SK-N-SH (cell line): ENCODE results near the gene TFRC. TPM values are rescaled to one million over a fixed set of nuclear protein-coding genes. Genes with fewer than 3 reads are reported as not detected.

Experiments
- CTCF ChIA-PET: fragments of 300-600, 350-600 bp; formaldehyde crosslinking; extraction: SDS; loops from one replicate; lab custom pipeline; 2021; lab: Yijun Ruan, JAX
- POLR2A ChIA-PET: fragments of 350-600 bp; sonication (Branson Sonifier 250); formaldehyde crosslinking; extraction: SDS; loops from one replicate; lab custom pipeline; 2020; ENCODE audit warnings: antibody characterized with exemption, inconsistent platforms; lab: Yijun Ruan, JAX
- DNase-seq: peaks from one replicate; pipeline ENCODE4 v3.0.0; 2012
- H2AFZ ChIP-seq: fragments of 200-600 bp; sonication (generic); 2 replicates; pipeline ENCODE4 v1.8.1; 2016; ENCODE audit warnings: antibody characterized with exemption, mild to moderate bottlenecking, low read depth
- H3F3A ChIP-seq: fragments of 200-600 bp; sonication (generic); replicated peaks from 2 replicates; pipeline ENCODE3; 2016; ENCODE audit warnings: antibody characterized with exemption, mild to moderate bottlenecking; ENCODE audit not compliant: insufficient read depth
- H3K27ac ChIP-seq, 2 experiments: fragments of 200-500 bp in 1 of 2; fragments of 200-600 bp in 1 of 2; sonication (Bioruptor generic) in 1 of 2; sonication (generic), shearing (Covaris generic) in 1 of 2; 2 replicates each; pipeline versions ENCODE4 v1.5.1 to v1.6.1; 2014 to 2016; ENCODE audit warnings: low read depth in 2 of 2, inconsistent platforms in 1 of 2, low read length in 1 of 2, mild to moderate bottlenecking in 1 of 2, mixed read lengths in 1 of 2
- H3K27me3 ChIP-seq: fragments of 200-600 bp; sonication (generic), shearing (Covaris generic); 2 replicates; pipeline ENCODE4 v1.6.1; 2016; ENCODE audit warnings: mixed run types; ENCODE audit not compliant: insufficient read depth
- H3K36me3 ChIP-seq, 2 experiments: fragments of 200-500 bp in 1 of 2; fragments of 200-600 bp in 1 of 2; sonication (Bioruptor generic) in 1 of 2; sonication (generic) in 1 of 2; replicated peaks in 1 of 2; 2 replicates each; pipeline versions ENCODE3 to v1.5.1; 2014 to 2016; ENCODE audit warnings: low read length in 1 of 2, mild to moderate bottlenecking in 1 of 2; ENCODE audit not compliant: insufficient read depth in 2 of 2, control insufficient read depth in 1 of 2
- H3K4me1 ChIP-seq, 2 experiments: fragments of 200-500 bp in 1 of 2; fragments of 200-600 bp in 1 of 2; sonication (Bioruptor generic) in 1 of 2; sonication (generic), shearing (Covaris generic) in 1 of 2; 2 replicates each; pipeline versions ENCODE4 v1.5.1 to v1.6.1; 2014 to 2016; ENCODE audit warnings: low read depth in 1 of 2, low read length in 1 of 2, mixed run types in 1 of 2; ENCODE audit not compliant: insufficient read depth in 2 of 2, control insufficient read depth in 1 of 2
- H3K4me2 ChIP-seq: fragments of 200-600 bp; sonication (generic), shearing (Covaris generic); 2 replicates; pipeline ENCODE4 v1.6.1; 2017; ENCODE audit warnings: mixed run types
- H3K4me3 ChIP-seq, 2 experiments: fragments of 200-500 bp in 1 of 2; fragments of 200-600 bp in 1 of 2; sonication (Bioruptor generic) in 1 of 2; sonication (generic), shearing (Covaris generic) in 1 of 2; 2 replicates each; pipeline versions ENCODE4 v1.5.1 to v1.8.1; 2014 to 2016; ENCODE audit warnings: low read depth in 2 of 2, inconsistent platforms in 1 of 2, low read length in 1 of 2, mild to moderate bottlenecking in 1 of 2, mixed read lengths in 1 of 2, moderate library complexity in 1 of 2
- H3K79me2 ChIP-seq: fragments of 200-600 bp; sonication (generic); 2 replicates; pipeline ENCODE4 v1.8.1; 2017; ENCODE audit warnings: mild to moderate bottlenecking; ENCODE audit not compliant: insufficient read depth
- H3K9ac ChIP-seq: fragments of 200-600 bp; sonication (generic); 2 replicates; pipeline ENCODE4 v1.6.1; 2017; ENCODE audit warnings: mixed run types
- H3K9me2 ChIP-seq: fragments of 200-600 bp; sonication (generic); 2 replicates; pipeline ENCODE4 v1.6.1; 2017; ENCODE audit warnings: mixed run types
- H3K9me3 ChIP-seq: fragments of 200-600 bp; sonication (generic); 2 replicates; pipeline ENCODE4 v1.6.1; 2017; ENCODE audit warnings: mixed run types, mild to moderate bottlenecking, moderate library complexity
- H4K20me1 ChIP-seq: fragments of 200-600 bp; sonication (generic); 2 replicates; pipeline ENCODE4 v1.6.1; 2017; ENCODE audit warnings: mild to moderate bottlenecking, mixed run types; ENCODE audit not compliant: insufficient read depth
- CHD2 ChIP-seq: fragments of 150-350 bp; IDR thresholded peaks from 2 replicates; pipeline ENCODE4 v1.6.1; 2018; ENCODE audit warnings: low read length; ENCODE audit not compliant: partially characterized antibody
- FOSL2 ChIP-seq: IDR thresholded peaks from 2 replicates; pipeline ENCODE4 v1.4.0; 2012; ENCODE audit warnings: low read depth, mild to moderate bottlenecking, moderate library complexity, borderline replicate concordance
- GATA2 ChIP-seq: sonication (generic); formaldehyde crosslinking; IDR thresholded peaks from 2 replicates; pipeline ENCODE4 v1.5.0; 2020; ENCODE audit warnings: mild to moderate bottlenecking, missing genetic modification reagents
- MEF2A ChIP-seq: IDR thresholded peaks from 2 replicates; pipeline ENCODE4 v1.4.0; 2012; ENCODE audit warnings: low read depth, borderline replicate concordance
- MXI1 ChIP-seq: IDR thresholded peaks from 2 replicates; pipeline ENCODE4 v1.6.1; 2012; ENCODE audit warnings: mild to moderate bottlenecking, low read depth, low read length, improper control_type of control experiment
- POLR2AphosphoS5 ChIP-seq: IDR thresholded peaks from 2 replicates; pipeline ENCODE4 v1.6.1; 2012; ENCODE audit warnings: low read depth, low read length
- RAD21 ChIP-seq: IDR thresholded peaks from 2 replicates; pipeline ENCODE4 v1.6.1; 2012; ENCODE audit warnings: mild to moderate bottlenecking, low read length
- TCF12 ChIP-seq: IDR thresholded peaks from 2 replicates; pipeline ENCODE4 v1.4.0; 2012
- TEAD4 ChIP-seq: IDR thresholded peaks from 2 replicates; pipeline ENCODE4 v1.4.0; 2012; ENCODE audit warnings: mild to moderate bottlenecking, borderline replicate concordance; ENCODE audit not compliant: insufficient read depth
- WGBS: methylation state at CpG from one replicate; pipeline ENCODE4 v1.1.6; 2017; ENCODE audit warnings: low lambda C conversion rate; 5-methylcytosine and 5-hydroxymethylcytosine counted together
- polyA plus RNA-seq, 3 experiments: library from polyadenylated mRNA; depleted of rRNA; stranded (reverse); fragments of >200 nt; gene quantifications; 2 replicates each; pipeline ENCODE4 v1.2.3, GENCODE V29; 2012
- TF ChIP-seq, protein P1 (sequence below): IDR thresholded peaks from 2 replicates; pipeline ENCODE4 v1.4.0; 2012; ENCODE audit warnings: low read depth, borderline replicate concordance
- TF ChIP-seq, protein P2 (sequence below): fragments of 200-600 bp; sonication (generic); IDR thresholded peaks from 2 replicates; pipeline ENCODE4 v1.6.1; 2017; ENCODE audit warnings: antibody characterized with exemption, mild to moderate bottlenecking, moderate library complexity
- TF ChIP-seq, protein P3 (sequence below): IDR thresholded peaks from 2 replicates; pipeline ENCODE4 v1.6.1; 2012; ENCODE audit warnings: mild to moderate bottlenecking, low read depth, low read length, moderate library complexity
- TF ChIP-seq, protein P4 (sequence below): IDR thresholded peaks from 2 replicates; pipeline ENCODE4; 2012

Gene TFRC
- polyA plus RNA-seq, 1 of the 3 experiments (the other 2 are of a cell fraction), result 35.0 TPM

DNA sequence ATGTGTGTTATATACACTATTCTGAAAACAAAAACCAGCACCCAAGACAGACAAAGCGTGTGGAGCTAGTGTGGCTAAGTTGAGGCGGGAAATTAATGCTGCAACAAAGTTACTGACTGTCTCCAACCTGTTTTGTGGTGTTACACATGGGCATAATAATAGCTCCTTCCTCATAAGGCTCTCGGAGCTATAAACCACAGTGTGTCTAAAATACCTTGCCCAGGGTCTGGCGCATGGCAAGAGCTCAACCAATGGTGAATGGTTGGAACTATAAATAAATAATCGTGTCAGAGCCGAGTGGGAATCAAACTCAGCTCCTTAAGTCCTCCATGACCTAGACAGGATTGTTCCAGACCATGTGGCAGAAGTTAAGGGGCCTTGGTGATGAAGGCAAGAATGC is 35.9 kb upstream of the TFRC start:
- no peaks in the 10 kb centered on the region for H3K9me3 ChIP-seq
- H3K4me1 ChIP-seq, result no peaks in the 10 kb centered on the region
- POLR2A ChIA-PET, result interaction anchor here (0.8 kb wide), 1 partner anchor 14 kb away, joined by 3 read pairs; no protein-coding TSS in a partner anchor
- TF ChIP-seq, protein P1, sequence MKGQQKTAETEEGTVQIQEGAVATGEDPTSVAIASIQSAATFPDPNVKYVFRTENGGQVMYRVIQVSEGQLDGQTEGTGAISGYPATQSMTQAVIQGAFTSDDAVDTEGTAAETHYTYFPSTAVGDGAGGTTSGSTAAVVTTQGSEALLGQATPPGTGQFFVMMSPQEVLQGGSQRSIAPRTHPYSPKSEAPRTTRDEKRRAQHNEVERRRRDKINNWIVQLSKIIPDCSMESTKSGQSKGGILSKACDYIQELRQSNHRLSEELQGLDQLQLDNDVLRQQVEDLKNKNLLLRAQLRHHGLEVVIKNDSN, result no peak
- no peak for TF ChIP-seq RAD21
- TF ChIP-seq, all 33 proteins: peak for 0
- CTCF ChIA-PET, result interaction anchor here (1.0 to 1.5 kb wide), 3 partner anchors 9 to 26 kb away, joined by 4 to 5 read pairs (median 4); no protein-coding TSS in a partner anchor
- Histone ChIP-seq H4K20me1 (no peaks in the 10 kb centered on the region), H3K36me3 (no peaks in the 10 kb centered on the region), H2AFZ (no peak overlapping the region), H3F3A (no peaks in the 10 kb centered on the region), H3K27ac (no peak overlapping the region), H3K79me2 (no peaks in the 10 kb centered on the region), H3K4me3 (no peak overlapping the region), H3K27me3 (no peaks in the 10 kb centered on the region; the same call in 1 of the 2 replicates), H3K9me2 (no peaks in the 10 kb centered on the region), H3K9ac (no peak overlapping the region), H3K4me2 (no peak overlapping the region)
- 74% methylated on average over 6 of the region's 6 CpGs for WGBS
- DNase-seq, result no peak

DNA sequence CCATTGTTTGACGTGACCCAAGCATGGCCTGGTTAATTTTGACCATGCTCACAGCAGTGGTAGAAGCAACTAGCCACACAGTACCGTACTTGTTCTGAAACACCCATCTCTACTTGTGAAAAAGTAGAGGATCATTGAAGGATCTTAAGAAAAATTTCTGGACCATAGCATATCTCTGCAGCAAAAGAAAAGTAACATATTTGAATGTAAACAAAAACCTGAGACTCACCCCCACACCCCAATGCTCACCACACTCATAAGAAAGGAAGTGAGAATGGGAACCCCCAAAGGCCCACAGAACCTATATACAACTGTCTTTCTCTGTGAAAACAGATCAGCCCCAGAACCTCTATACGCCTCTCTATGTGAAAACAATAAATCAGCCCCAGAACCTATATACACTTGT is 33.8 kb upstream of the TFRC start:
- TF ChIP-seq CHD2, result no peak
- TF ChIP-seq, protein P2, sequence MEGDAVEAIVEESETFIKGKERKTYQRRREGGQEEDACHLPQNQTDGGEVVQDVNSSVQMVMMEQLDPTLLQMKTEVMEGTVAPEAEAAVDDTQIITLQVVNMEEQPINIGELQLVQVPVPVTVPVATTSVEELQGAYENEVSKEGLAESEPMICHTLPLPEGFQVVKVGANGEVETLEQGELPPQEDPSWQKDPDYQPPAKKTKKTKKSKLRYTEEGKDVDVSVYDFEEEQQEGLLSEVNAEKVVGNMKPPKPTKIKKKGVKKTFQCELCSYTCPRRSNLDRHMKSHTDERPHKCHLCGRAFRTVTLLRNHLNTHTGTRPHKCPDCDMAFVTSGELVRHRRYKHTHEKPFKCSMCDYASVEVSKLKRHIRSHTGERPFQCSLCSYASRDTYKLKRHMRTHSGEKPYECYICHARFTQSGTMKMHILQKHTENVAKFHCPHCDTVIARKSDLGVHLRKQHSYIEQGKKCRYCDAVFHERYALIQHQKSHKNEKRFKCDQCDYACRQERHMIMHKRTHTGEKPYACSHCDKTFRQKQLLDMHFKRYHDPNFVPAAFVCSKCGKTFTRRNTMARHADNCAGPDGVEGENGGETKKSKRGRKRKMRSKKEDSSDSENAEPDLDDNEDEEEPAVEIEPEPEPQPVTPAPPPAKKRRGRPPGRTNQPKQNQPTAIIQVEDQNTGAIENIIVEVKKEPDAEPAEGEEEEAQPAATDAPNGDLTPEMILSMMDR, result no peak
- DNase-seq, result no peak
- ChIA-PET POLR2A (no interaction called here), CTCF (no interaction called here)
- no peaks in the 10 kb centered on the region for H3K27me3 ChIP-seq
- H3K4me2 ChIP-seq, result no peak overlapping the region
- H2AFZ ChIP-seq, result no peak overlapping the region
- H3K36me3 ChIP-seq, result no peaks in the 10 kb centered on the region
- no peaks in the 10 kb centered on the region for H3K9me3 ChIP-seq
- H3F3A ChIP-seq, result no peaks in the 10 kb centered on the region
- 85% methylated on average over 3 of the region's 3 CpGs for WGBS
- no peaks in the 10 kb centered on the region for H3K4me1 ChIP-seq
- no peaks in the 10 kb centered on the region for H4K20me1 ChIP-seq
- no peak overlapping the region for H3K4me3 ChIP-seq
- H3K79me2 ChIP-seq, result no peaks in the 10 kb centered on the region
- no peaks in the 10 kb centered on the region for H3K9me2 ChIP-seq
- H3K27ac ChIP-seq, result no peak overlapping the region
- no peak overlapping the region for H3K9ac ChIP-seq

DNA sequence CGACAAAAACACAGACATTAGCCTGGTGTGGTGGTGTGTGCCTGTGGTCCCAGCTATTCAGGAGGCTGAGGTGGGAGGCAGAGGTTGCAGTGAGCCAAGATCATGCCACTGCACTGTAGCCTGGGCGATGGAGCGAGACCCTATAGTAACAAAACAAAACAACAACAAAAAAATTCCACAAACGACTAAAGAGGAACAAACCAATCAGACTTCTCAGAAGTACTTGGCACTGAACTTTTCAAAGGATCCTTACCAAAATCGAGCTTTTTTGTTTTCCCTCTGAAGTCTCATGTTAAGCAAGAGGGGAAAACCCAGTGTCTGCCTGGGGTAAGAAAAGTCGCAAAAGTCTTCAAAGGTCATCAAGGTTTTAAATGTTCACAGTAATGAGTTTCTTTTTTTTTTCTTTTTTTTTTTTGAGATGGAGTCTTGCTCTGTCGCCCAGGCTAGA is 30.1 kb upstream of the TFRC start:
- Histone ChIP-seq H3K9ac (no peak overlapping the region), H4K20me1 (no peaks in the 10 kb centered on the region), H3K4me1 (no peaks in the 10 kb centered on the region), H3K4me2 (no peak overlapping the region), H3K79me2 (no peaks in the 10 kb centered on the region), H3K27ac (no peak overlapping the region), H3K27me3 (no peaks in the 10 kb centered on the region), H2AFZ (no peak overlapping the region), H3F3A (no peaks in the 10 kb centered on the region), H3K36me3 (no peaks in the 10 kb centered on the region), H3K4me3 (no peak overlapping the region), H3K9me3 (no peaks in the 10 kb centered on the region), H3K9me2 (no peaks in the 10 kb centered on the region)
- CTCF ChIA-PET, result interaction anchor here (1.1 kb wide), 1 partner anchor 18 kb away, joined by 3 read pairs; no protein-coding TSS in a partner anchor
- POLR2A ChIA-PET, result no interaction called here
- WGBS, result 69% methylated on average over 7 of the region's 7 CpGs
- no peak for DNase-seq
- TF ChIP-seq, protein P3, sequence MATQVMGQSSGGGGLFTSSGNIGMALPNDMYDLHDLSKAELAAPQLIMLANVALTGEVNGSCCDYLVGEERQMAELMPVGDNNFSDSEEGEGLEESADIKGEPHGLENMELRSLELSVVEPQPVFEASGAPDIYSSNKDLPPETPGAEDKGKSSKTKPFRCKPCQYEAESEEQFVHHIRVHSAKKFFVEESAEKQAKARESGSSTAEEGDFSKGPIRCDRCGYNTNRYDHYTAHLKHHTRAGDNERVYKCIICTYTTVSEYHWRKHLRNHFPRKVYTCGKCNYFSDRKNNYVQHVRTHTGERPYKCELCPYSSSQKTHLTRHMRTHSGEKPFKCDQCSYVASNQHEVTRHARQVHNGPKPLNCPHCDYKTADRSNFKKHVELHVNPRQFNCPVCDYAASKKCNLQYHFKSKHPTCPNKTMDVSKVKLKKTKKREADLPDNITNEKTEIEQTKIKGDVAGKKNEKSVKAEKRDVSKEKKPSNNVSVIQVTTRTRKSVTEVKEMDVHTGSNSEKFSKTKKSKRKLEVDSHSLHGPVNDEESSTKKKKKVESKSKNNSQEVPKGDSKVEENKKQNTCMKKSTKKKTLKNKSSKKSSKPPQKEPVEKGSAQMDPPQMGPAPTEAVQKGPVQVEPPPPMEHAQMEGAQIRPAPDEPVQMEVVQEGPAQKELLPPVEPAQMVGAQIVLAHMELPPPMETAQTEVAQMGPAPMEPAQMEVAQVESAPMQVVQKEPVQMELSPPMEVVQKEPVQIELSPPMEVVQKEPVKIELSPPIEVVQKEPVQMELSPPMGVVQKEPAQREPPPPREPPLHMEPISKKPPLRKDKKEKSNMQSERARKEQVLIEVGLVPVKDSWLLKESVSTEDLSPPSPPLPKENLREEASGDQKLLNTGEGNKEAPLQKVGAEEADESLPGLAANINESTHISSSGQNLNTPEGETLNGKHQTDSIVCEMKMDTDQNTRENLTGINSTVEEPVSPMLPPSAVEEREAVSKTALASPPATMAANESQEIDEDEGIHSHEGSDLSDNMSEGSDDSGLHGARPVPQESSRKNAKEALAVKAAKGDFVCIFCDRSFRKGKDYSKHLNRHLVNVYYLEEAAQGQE, result no peak
- TF ChIP-seq MEF2A, result no peak
- TF ChIP-seq TEAD4, result no peak
- no peak for TF ChIP-seq CHD2
- no peak for TF ChIP-seq MXI1
- no peak for TF ChIP-seq FOSL2
- TF ChIP-seq TCF12, result no peak
- no peak for TF ChIP-seq POLR2AphosphoS5
- TF ChIP-seq, protein P4, sequence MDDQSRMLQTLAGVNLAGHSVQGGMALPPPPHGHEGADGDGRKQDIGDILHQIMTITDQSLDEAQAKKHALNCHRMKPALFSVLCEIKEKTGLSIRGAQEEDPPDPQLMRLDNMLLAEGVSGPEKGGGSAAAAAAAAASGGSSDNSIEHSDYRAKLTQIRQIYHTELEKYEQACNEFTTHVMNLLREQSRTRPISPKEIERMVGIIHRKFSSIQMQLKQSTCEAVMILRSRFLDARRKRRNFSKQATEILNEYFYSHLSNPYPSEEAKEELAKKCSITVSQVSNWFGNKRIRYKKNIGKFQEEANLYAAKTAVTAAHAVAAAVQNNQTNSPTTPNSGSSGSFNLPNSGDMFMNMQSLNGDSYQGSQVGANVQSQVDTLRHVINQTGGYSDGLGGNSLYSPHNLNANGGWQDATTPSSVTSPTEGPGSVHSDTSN, result no peak
- no peak for TF ChIP-seq GATA2 (CRISPR knock-in tag)
